K562 (cell line): ENCODE results near the gene TMEM260. TPM values are rescaled to one million over a fixed set of nuclear protein-coding genes. Genes with fewer than 3 reads are reported as not detected.

Experiments used
- ATAC-seq: fragments of 200-7000 bp; cut with Tn5 transposase; 3 replicates; pipeline ENCODE4 v1.9.1; 2020; ENCODE audit warnings: moderate library complexity
- BruUV-seq: library from RNA; stranded (reverse); fragments of 400-500 nt; replicated peaks from 2 replicates; lab custom pipeline; 2021; lab: Mats Ljungman, UMichigan
- CTCF ChIA-PET: fragments of 300-600 bp; formaldehyde crosslinking; extraction: SDS; loops from one replicate; lab custom pipeline; 2021; ENCODE audit warnings: low intra/inter-chr PET ratio; lab: Yijun Ruan, JAX
- POLR2A ChIA-PET: fragments of 300-600, 350-650 bp; sonication (Branson Sonifier 250); formaldehyde crosslinking; extraction: SDS; loops from one replicate; lab custom pipeline; 2021; ENCODE audit warnings: antibody characterized with exemption, inconsistent platforms; lab: Yijun Ruan, JAX
- DNase-seq, 4 experiments: peaks; one replicate each; pipeline versions ENCODE4 v3.0.0 to v3.0.0-alpha.2; 2011 to 2018; ENCODE audit warnings: low spot score in 3 of 4, mixed read lengths in 3 of 4; ENCODE audit errors: extremely low read depth in 1 of 4
- FAIRE-seq: peaks from 2 replicates; lab custom pipeline; 2011; peaks lifted over from hg19 to GRCh38; lab: Jason Lieb, UNC
- H2AFZ ChIP-seq: 2 replicates; pipeline ENCODE4 v1.6.0; 2011; ENCODE audit warnings: low read depth, low read length, control low read depth, inconsistent platforms
- H3K27ac ChIP-seq: fragments of 200-600 bp; 3 replicates; pipeline ENCODE4 v1.8.0; 2011; ENCODE audit warnings: low read depth, mild to moderate bottlenecking, control low read depth, inconsistent platforms, low read length, moderate library complexity, mixed read lengths; ENCODE audit errors: extremely low read depth
- H3K27me3 ChIP-seq, 2 experiments: fragments of 300-600 bp in 1 of 2; 2 replicates in 1 of 2; 3 replicates in 1 of 2; pipeline versions ENCODE4 v1.6.0 to v1.8.0; 2011; ENCODE audit warnings: inconsistent platforms in 2 of 2, low read length in 2 of 2, mild to moderate bottlenecking in 1 of 2, mixed read lengths in 1 of 2, moderate library complexity in 1 of 2; ENCODE audit not compliant: control insufficient read depth in 2 of 2, insufficient read depth in 2 of 2
- H3K36me3 ChIP-seq: fragments of 300-600 bp; 3 replicates; pipeline ENCODE4 v1.8.0; 2011; ENCODE audit warnings: mild to moderate bottlenecking, low read length, inconsistent platforms; ENCODE audit not compliant: control insufficient read depth, insufficient read depth
- H3K4me1 ChIP-seq, 2 experiments: fragments of 200-600 bp in 1 of 2; replicated peaks in 1 of 2; 2 replicates in 1 of 2; 3 replicates in 1 of 2; pipeline versions ENCODE4 v1.5.1 to v1.8.0; 2011; ENCODE audit warnings: inconsistent platforms in 2 of 2, low read length in 2 of 2, mild to moderate bottlenecking in 1 of 2, mixed read lengths in 1 of 2, moderate library complexity in 1 of 2; ENCODE audit not compliant: control insufficient read depth in 2 of 2, insufficient read depth in 2 of 2
- H3K4me2 ChIP-seq: 2 replicates; pipeline ENCODE4 v1.6.1; 2011; ENCODE audit warnings: low read length, control low read depth, inconsistent platforms, mixed read lengths; ENCODE audit not compliant: insufficient read depth
- H3K4me3 ChIP-seq: fragments of 200-600 bp; sonication (generic), shearing (Covaris generic); 2 replicates; pipeline ENCODE4 v1.5.1; 2016; ENCODE audit warnings: control low read depth, inconsistent platforms
- H3K79me2 ChIP-seq: fragments of 200-600 bp; 3 replicates; pipeline ENCODE4 v1.8.0; 2011; ENCODE audit warnings: low read length, inconsistent platforms; ENCODE audit not compliant: control insufficient read depth, insufficient read depth
- H3K9ac ChIP-seq, 2 experiments: 2 replicates each; pipeline versions ENCODE4 v1.6.0 to v1.6.1; 2011; ENCODE audit warnings: low read depth in 2 of 2, low read length in 2 of 2, control low read depth in 1 of 2, inconsistent platforms in 1 of 2, mild to moderate bottlenecking in 1 of 2, mixed read lengths in 1 of 2; ENCODE audit not compliant: insufficient read depth in 1 of 2
- H3K9me1 ChIP-seq: one replicate; pipeline ENCODE4 v1.6.0; 2011; ENCODE audit warnings: inconsistent platforms, mild to moderate bottlenecking, low read length, moderate library complexity; ENCODE audit not compliant: control insufficient read depth, insufficient read depth
- H3K9me3 ChIP-seq: replicated peaks from 2 replicates; pipeline ENCODE4 v1.5.1; 2011; ENCODE audit warnings: low read depth, low read length, inconsistent platforms; ENCODE audit not compliant: control insufficient read depth, insufficient read depth
- H4K20me1 ChIP-seq: replicated peaks from 2 replicates; pipeline ENCODE4 v1.6.1; 2011; ENCODE audit warnings: low read length, inconsistent platforms, mixed read lengths; ENCODE audit not compliant: control insufficient read depth, insufficient read depth
- CTBP1 ChIP-seq: fragments of 450-650 bp; IDR thresholded peaks from 2 replicates; pipeline ENCODE4 v1.6.1; 2016; ENCODE audit warnings: borderline replicate concordance
- HMGN3 ChIP-seq: IDR thresholded peaks from 2 replicates; pipeline ENCODE4 v1.6.1; 2011; ENCODE audit warnings: borderline replicate concordance, low read depth, mild to moderate bottlenecking, mixed read lengths, low read length; ENCODE audit not compliant: insufficient read length; ENCODE audit errors: extremely low read depth
- SRSF9 ChIP-seq: fragments of 200-400 bp; formaldehyde crosslinking; IDR thresholded peaks from 2 replicates; pipeline ENCODE4 v1.6.1; 2017; ENCODE audit warnings: low read depth, low read length, borderline replicate concordance
- THRAP3 ChIP-seq: fragments of 450-650 bp; IDR thresholded peaks from 2 replicates; pipeline ENCODE4 v1.6.1; 2016; ENCODE audit warnings: mild to moderate bottlenecking, inconsistent platforms, borderline replicate concordance
- U2AF2 ChIP-seq: fragments of 200-400 bp; formaldehyde crosslinking; optimal IDR thresholded peaks from 2 replicates; pipeline ENCODE3; 2017; ENCODE audit warnings: low read depth, mild to moderate bottlenecking, low read length
- ZNF184 ChIP-seq: sonication (generic); formaldehyde crosslinking; IDR thresholded peaks from 2 replicates; pipeline ENCODE4 v1.5.0; 2020; ENCODE audit warnings: missing genetic modification reagents
- ZNF561 ChIP-seq: fragments of 450-650 bp; formaldehyde crosslinking; conservative IDR thresholded peaks from 2 replicates; pipeline ENCODE4 v1.4.0; 2020; ENCODE audit warnings: mild to moderate bottlenecking, moderate library complexity
- WGBS: fragments of 100-300 bp; shearing (Covaris generic); methylation state at CpG from one replicate; pipeline ENCODE4 v1.1.6; 2016; ENCODE audit warnings: low coverage, mixed read lengths; ENCODE audit not compliant: insufficient coverage; ENCODE audit errors: missing lambda C conversion rate; 5-methylcytosine and 5-hydroxymethylcytosine counted together
- in situ Hi-C: fragments of 300-500 bp; cut with MboI; formaldehyde crosslinking; loops from 4 replicates; pipeline ENCODE4 v1.15.0; 2018; ENCODE audit warnings: inconsistent platforms, mixed read lengths
- intact Hi-C: fragments of 100-400 bp; cut with micrococcal nuclease; formaldehyde crosslinking; loops from 2 replicates; pipeline ENCODE4 v1.14.2; 2022
- polyA plus RNA-seq, 8 experiments: library from polyadenylated mRNA; depleted of rRNA in 4 of 8; stranded (reverse) in 5 of 8; unstranded in 3 of 8; fragments of >200 nt; fragmentation: Nextera tagmentation in 2 of 8; fragmentation: Illumina TruSeq in 1 of 8; extraction: Ambion mirVana in 2 of 8; extraction: Trizol in 1 of 8; gene quantifications; 2 replicates each; pipeline versions ENCODE4 v1.2.1 to v1.2.3, GENCODE V29; 2011 to 2014; ENCODE audit warnings: inconsistent platforms in 1 of 8, missing spikeins in 1 of 8
- total RNA-seq, 7 experiments: library from RNA; depleted of rRNA in 6 of 7; stranded (reverse); fragments of >200 nt in 6 of 7; fragmentation: Illumina TruSeq in 2 of 7; extraction: Trizol in 2 of 7; gene quantifications; 2 replicates each; pipeline versions ENCODE4 v1.2.1 to v1.2.3, GENCODE V29; 2011 to 2021; ENCODE audit warnings: low replicate concordance in 1 of 7
- TF ChIP-seq, protein P1 (sequence below): sonication (generic); formaldehyde crosslinking; IDR thresholded peaks from 2 replicates; pipeline ENCODE4 v1.8.1; 2022; ENCODE audit warnings: missing genetic modification reagents
- TF ChIP-seq, protein P2 (sequence below): fragments of 250-450 bp; sonication (Bioruptor Pico); IDR thresholded peaks from 2 replicates; pipeline ENCODE4 v1.5.0; 2020; ENCODE audit warnings: mild to moderate bottlenecking
- TF ChIP-seq, protein P3 (sequence below): fragments of 450-650 bp; formaldehyde crosslinking; IDR thresholded peaks from 2 replicates; pipeline ENCODE4 v1.4.0; 2022; ENCODE audit warnings: missing genetic modification characterization

The TMEM260 gene
- total and polyA plus RNA-seq, 9 of the 15 experiments (the other 6 are each of a cell fraction or from before 2014, with no cell fraction given): 2.2 to 9.4 (median 6.0) TPM

DNA sequence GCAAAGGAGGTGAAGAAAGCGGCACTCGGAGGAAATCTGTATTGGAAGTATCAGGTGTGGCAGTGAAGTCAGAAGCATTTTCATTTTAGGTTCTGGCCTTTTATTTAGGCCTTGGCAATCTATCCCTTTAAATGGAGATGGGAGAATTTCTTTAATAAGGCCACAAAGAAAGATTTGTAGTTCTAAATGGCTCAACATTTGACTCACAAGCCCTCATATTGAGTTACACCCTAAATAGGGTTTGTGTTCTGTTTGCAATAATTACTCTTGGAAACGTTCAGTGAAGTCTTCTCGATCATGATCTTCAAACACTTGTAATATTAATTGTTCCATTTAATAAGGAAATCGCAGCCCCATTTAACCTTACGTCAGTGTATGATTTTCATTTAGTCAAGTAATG is 25.3 kb upstream of the TMEM260 start:
- Histone ChIP-seq H3K27me3 (peaks cover 3 to 12% of the 10 kb centered on the region in 2 experiments; a peak in 3 of 5 replicates), H2AFZ (no peak overlapping the region), H3K9me1 (no peaks in the 10 kb centered on the region), H3K36me3 (no peaks in the 10 kb centered on the region), H4K20me1 (no peaks in the 10 kb centered on the region), H3K9me3 (no peaks in the 10 kb centered on the region), H3K4me3 (no peak overlapping the region), H3K27ac (no peak overlapping the region), H3K9ac (no peak overlapping the region), H3K4me2 (no peak overlapping the region), H3K4me1 (no peaks in the 10 kb centered on the region; a peak in 2 of 5 replicates), H3K79me2 (no peaks in the 10 kb centered on the region)
- intact Hi-C loops (no loop called here), in situ Hi-C loops (loop anchor here (10.0 to 25.0 kb wide), 2 partner anchors 508 to 760 kb away; no protein-coding TSS in a partner anchor)
- ChIA-PET CTCF (no interaction called here), POLR2A (no interaction called here)
- no TSS peak for BruUV-seq
- TF ChIP-seq U2AF2: no peak
- no peak for TF ChIP-seq ZNF561 (CRISPR knock-in tag)
- no peak for TF ChIP-seq THRAP3
- no peak for ATAC-seq
- 12% methylated on average over 6 of the region's 6 CpGs for WGBS
- no peak for FAIRE-seq
- no peak for DNase-seq

DNA sequence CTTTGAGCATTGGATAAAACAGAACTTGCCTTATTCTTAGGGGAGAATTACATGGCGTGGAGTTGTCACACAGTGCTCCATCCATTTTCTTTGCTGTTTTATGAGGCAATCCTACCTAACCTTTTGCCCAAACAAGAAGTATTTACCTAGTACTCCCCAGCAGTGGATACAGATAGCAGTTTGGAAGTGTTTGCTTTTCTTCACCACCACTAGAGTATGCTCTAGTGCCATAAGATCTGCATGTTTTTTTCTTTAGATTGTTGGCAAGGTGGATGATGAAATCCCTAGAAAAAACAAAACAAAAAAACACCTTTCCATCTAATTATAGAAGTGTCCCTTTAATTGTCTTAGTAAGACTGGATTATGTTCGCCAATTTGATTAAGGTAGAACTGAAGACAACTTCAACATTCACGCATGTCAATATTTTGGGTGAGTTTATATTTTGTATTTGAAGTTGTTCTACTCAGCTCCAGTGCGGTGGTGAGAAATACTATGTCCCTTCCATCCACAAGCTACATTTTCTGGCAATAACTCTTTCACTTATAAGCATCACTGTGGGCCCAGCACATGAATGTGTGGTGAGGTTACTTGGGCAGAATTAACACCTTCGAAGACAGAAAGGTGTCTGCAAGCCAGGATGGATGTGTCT is 23.6 kb upstream of the TMEM260 start:
- FAIRE-seq (peak; percentile 75), DNase-seq (peak; percentile 7 to 41 (median 24)), ATAC-seq (peak; percentile 91)
- BruUV-seq: no TSS peak
- no peak overlapping the region for H3K27ac ChIP-seq
- no peak overlapping the region for H3K4me2 ChIP-seq
- no peaks in the 10 kb centered on the region for H3K36me3 ChIP-seq
- H3K27me3 ChIP-seq: peaks cover 3 to 12% of the 10 kb centered on the region in 2 experiments; a peak in 3 of 5 replicates
- 14% methylated on average over 5 of the region's 5 CpGs for WGBS
- intact Hi-C loops (loop anchor here (1.0 to 5.0 kb wide), 5 partner anchors 106 to 761 kb away; no protein-coding TSS in a partner anchor), in situ Hi-C loops (loop anchor here (10.0 to 25.0 kb wide), 2 partner anchors 506 to 759 kb away; no protein-coding TSS in a partner anchor)
- no peak overlapping the region for H3K9ac ChIP-seq
- POLR2A ChIA-PET: no interaction called here
- H3K4me3 ChIP-seq: no peak overlapping the region
- no peaks in the 10 kb centered on the region for H3K9me3 ChIP-seq
- no peaks in the 10 kb centered on the region for H3K79me2 ChIP-seq
- H3K9me1 ChIP-seq: no peaks in the 10 kb centered on the region
- H3K4me1 ChIP-seq: no peaks in the 10 kb centered on the region; a peak in 2 of 5 replicates
- peak overlapping the region; percentile 18; the same call in 1 of the 2 replicates for H2AFZ ChIP-seq
- CTCF ChIA-PET: interaction anchor here (0.6 to 0.7 kb wide), 2 partner anchors 66 to 1122 kb away, joined by 3 read pairs; no protein-coding TSS in a partner anchor
- H4K20me1 ChIP-seq: no peaks in the 10 kb centered on the region
- TF ChIP-seq SRSF9 (no peak), ZNF184 (CRISPR knock-in tag) (no peak), CTBP1 (peak; percentile 42; the same call in 1 of the 2 replicates), HMGN3 (no peak)
- TF ChIP-seq, protein P1, sequence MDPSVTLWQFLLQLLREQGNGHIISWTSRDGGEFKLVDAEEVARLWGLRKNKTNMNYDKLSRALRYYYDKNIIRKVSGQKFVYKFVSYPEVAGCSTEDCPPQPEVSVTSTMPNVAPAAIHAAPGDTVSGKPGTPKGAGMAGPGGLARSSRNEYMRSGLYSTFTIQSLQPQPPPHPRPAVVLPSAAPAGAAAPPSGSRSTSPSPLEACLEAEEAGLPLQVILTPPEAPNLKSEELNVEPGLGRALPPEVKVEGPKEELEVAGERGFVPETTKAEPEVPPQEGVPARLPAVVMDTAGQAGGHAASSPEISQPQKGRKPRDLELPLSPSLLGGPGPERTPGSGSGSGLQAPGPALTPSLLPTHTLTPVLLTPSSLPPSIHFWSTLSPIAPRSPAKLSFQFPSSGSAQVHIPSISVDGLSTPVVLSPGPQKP (CRISPR knock-in tag): no peak
- TF ChIP-seq, protein P2, sequence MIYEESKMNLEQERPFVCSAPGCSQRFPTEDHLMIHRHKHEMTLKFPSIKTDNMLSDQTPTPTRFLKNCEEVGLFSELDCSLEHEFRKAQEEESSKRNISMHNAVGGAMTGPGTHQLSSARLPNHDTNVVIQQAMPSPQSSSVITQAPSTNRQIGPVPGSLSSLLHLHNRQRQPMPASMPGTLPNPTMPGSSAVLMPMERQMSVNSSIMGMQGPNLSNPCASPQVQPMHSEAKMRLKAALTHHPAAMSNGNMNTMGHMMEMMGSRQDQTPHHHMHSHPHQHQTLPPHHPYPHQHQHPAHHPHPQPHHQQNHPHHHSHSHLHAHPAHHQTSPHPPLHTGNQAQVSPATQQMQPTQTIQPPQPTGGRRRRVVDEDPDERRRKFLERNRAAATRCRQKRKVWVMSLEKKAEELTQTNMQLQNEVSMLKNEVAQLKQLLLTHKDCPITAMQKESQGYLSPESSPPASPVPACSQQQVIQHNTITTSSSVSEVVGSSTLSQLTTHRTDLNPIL (CRISPR knock-in tag): no peak
- TF ChIP-seq, protein P3, sequence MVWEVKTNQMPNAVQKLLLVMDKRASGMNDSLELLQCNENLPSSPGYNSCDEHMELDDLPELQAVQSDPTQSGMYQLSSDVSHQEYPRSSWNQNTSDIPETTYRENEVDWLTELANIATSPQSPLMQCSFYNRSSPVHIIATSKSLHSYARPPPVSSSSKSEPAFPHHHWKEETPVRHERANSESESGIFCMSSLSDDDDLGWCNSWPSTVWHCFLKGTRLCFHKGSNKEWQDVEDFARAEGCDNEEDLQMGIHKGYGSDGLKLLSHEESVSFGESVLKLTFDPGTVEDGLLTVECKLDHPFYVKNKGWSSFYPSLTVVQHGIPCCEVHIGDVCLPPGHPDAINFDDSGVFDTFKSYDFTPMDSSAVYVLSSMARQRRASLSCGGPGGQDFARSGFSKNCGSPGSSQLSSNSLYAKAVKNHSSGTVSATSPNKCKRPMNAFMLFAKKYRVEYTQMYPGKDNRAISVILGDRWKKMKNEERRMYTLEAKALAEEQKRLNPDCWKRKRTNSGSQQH (CRISPR knock-in tag): no peak
